SK-N-SH treated with all-trans-retinoic acid at 6 μM for 48 hours (cell line): ENCODE measurements around the gene SBK2.

Experiments
- ATAC-seq: fragments of 200-7000 bp; cut with Tn5 transposase; 3 replicates; pipeline ENCODE4 v1.9.1; 2020; ENCODE audit warnings: mild to moderate bottlenecking, moderate library complexity
- ARNTL ChIP-seq: fragments of 450-650 bp; formaldehyde crosslinking; IDR thresholded peaks from 2 replicates; pipeline ENCODE4 v1.5.0; 2020; ENCODE audit warnings: low read depth, mild to moderate bottlenecking, moderate library complexity, borderline replicate concordance
- BACH2 ChIP-seq: fragments of 250-450 bp; sonication (Bioruptor Pico); IDR thresholded peaks from 2 replicates; pipeline ENCODE4 v1.9.0; 2021; ENCODE audit warnings: mild to moderate bottlenecking, borderline replicate concordance
- CSDC2 ChIP-seq: fragments of 250-450 bp; sonication (Bioruptor Pico); IDR thresholded peaks from 2 replicates; pipeline ENCODE4 v1.5.0; 2020; ENCODE audit warnings: mild to moderate bottlenecking, moderate library complexity
- ESRRG ChIP-seq: fragments of 250-450 bp; sonication (Bioruptor Pico); IDR thresholded peaks from 2 replicates; pipeline ENCODE4 v1.6.1; 2021; ENCODE audit warnings: mild to moderate bottlenecking
- GLIS3 ChIP-seq: fragments of 250-450 bp; sonication (Bioruptor Pico); IDR thresholded peaks from 2 replicates; pipeline ENCODE4 v1.5.0; 2020; ENCODE audit warnings: mild to moderate bottlenecking, moderate library complexity
- ISL1 ChIP-seq: fragments of 250-450 bp; sonication (Bioruptor Pico); IDR thresholded peaks from 2 replicates; pipeline ENCODE4 v2.1.2; 2022; ENCODE audit warnings: mild to moderate bottlenecking, moderate library complexity
- OSR1 ChIP-seq: fragments of 250-450 bp; sonication (Bioruptor Pico); IDR thresholded peaks from 2 replicates; pipeline ENCODE4 v1.8.0; 2022; ENCODE audit warnings: moderate library complexity, mild to moderate bottlenecking, inconsistent platforms
- PPARA ChIP-seq: fragments of 250-450 bp; sonication (Bioruptor Pico); IDR thresholded peaks from 2 replicates; pipeline ENCODE4 v1.5.0; 2020; ENCODE audit warnings: mild to moderate bottlenecking, borderline replicate concordance
- RARB ChIP-seq: fragments of 250-450 bp; sonication (Bioruptor Pico); IDR thresholded peaks from 2 replicates; pipeline ENCODE4 v1.8.0; 2021; ENCODE audit warnings: mild to moderate bottlenecking, moderate library complexity
- SNAI2 ChIP-seq: fragments of 250-450 bp; sonication (Bioruptor Pico); IDR thresholded peaks from 2 replicates; pipeline ENCODE4 v1.5.0; 2020; ENCODE audit warnings: mild to moderate bottlenecking, moderate library complexity
- TCF4 ChIP-seq: fragments of 250-450 bp; sonication (Bioruptor Pico); IDR thresholded peaks from 2 replicates; pipeline ENCODE4 v1.8.0; 2021; ENCODE audit warnings: mild to moderate bottlenecking, moderate library complexity, borderline replicate concordance
- TOX ChIP-seq: fragments of 250-450 bp; sonication (Bioruptor Pico); IDR thresholded peaks from 2 replicates; pipeline ENCODE4 v1.8.0; 2021; ENCODE audit warnings: mild to moderate bottlenecking, moderate library complexity, borderline replicate concordance
- ZFP3 ChIP-seq: fragments of 250-450 bp; sonication (Bioruptor Pico); IDR thresholded peaks from 2 replicates; pipeline ENCODE4 v1.5.0; 2020; ENCODE audit warnings: mild to moderate bottlenecking, moderate library complexity
- ZFP30 ChIP-seq: fragments of 450-650 bp; formaldehyde crosslinking; IDR thresholded peaks from 2 replicates; pipeline ENCODE4 v1.5.0; 2022; ENCODE audit warnings: mild to moderate bottlenecking, moderate library complexity
- ZNF565 ChIP-seq: fragments of 450-650 bp; formaldehyde crosslinking; conservative IDR thresholded peaks from 2 replicates; pipeline ENCODE4 v1.5.0; 2020; ENCODE audit warnings: low read depth, mild to moderate bottlenecking, moderate library complexity
- ZNF70 ChIP-seq: fragments of 450-650 bp; formaldehyde crosslinking; IDR thresholded peaks from 2 replicates; pipeline ENCODE4 v1.5.0; 2020; ENCODE audit warnings: mild to moderate bottlenecking, moderate library complexity
- ZNF8 ChIP-seq: fragments of 450-650 bp; formaldehyde crosslinking; IDR thresholded peaks from 2 replicates; pipeline ENCODE4 v1.5.0; 2020; ENCODE audit warnings: mild to moderate bottlenecking, moderate library complexity
- TF ChIP-seq, protein P1 (sequence below): fragments of 250-450 bp; sonication (Bioruptor Pico); IDR thresholded peaks from 2 replicates; pipeline ENCODE4 v1.5.0; 2020; ENCODE audit warnings: mild to moderate bottlenecking, moderate library complexity
- TF ChIP-seq, protein P2 (sequence below): fragments of 250-450 bp; sonication (Bioruptor Pico); IDR thresholded peaks from 2 replicates; pipeline ENCODE4 v1.5.1; 2020; ENCODE audit warnings: low read depth, mild to moderate bottlenecking, moderate library complexity
- TF ChIP-seq, protein P3 (sequence below): fragments of 250-450 bp; sonication (Bioruptor Pico); IDR thresholded peaks from 2 replicates; pipeline ENCODE4 v1.8.0; 2021; ENCODE audit warnings: low read depth, mild to moderate bottlenecking, moderate library complexity, borderline replicate concordance

The SBK2 gene

DNA sequence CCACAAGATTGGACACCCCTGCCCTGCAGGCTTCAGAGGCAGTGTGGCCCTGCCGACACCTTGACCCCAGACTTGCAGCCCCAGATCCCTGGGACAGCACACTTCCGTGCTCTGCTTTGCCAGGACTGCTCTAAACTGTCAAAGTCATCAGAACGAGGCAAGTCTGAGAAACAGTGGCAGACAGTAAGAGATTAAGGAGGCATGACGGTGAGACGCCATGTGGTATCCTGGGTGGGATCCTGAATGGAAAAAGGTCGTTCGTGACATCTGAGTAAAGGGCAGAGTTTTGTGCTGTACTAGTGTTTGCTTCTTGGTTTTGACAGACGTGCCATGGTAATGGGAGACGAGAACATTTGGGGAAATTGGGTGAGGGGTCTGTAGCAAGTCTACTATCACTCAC is 29.9 kb upstream of the SBK2 start (continued):
- TF ChIP-seq, protein P1, sequence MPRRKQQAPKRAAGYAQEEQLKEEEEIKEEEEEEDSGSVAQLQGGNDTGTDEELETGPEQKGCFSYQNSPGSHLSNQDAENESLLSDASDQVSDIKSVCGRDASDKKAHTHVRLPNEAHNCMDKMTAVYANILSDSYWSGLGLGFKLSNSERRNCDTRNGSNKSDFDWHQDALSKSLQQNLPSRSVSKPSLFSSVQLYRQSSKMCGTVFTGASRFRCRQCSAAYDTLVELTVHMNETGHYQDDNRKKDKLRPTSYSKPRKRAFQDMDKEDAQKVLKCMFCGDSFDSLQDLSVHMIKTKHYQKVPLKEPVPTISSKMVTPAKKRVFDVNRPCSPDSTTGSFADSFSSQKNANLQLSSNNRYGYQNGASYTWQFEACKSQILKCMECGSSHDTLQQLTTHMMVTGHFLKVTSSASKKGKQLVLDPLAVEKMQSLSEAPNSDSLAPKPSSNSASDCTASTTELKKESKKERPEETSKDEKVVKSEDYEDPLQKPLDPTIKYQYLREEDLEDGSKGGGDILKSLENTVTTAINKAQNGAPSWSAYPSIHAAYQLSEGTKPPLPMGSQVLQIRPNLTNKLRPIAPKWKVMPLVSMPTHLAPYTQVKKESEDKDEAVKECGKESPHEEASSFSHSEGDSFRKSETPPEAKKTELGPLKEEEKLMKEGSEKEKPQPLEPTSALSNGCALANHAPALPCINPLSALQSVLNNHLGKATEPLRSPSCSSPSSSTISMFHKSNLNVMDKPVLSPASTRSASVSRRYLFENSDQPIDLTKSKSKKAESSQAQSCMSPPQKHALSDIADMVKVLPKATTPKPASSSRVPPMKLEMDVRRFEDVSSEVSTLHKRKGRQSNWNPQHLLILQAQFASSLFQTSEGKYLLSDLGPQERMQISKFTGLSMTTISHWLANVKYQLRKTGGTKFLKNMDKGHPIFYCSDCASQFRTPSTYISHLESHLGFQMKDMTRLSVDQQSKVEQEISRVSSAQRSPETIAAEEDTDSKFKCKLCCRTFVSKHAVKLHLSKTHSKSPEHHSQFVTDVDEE (CRISPR knock-in tag), result no peak
- TF ChIP-seq ZFP3 (CRISPR knock-in tag) (no peak), ISL1 (CRISPR knock-in tag) (no peak), ARNTL (CRISPR knock-in tag) (no peak)
- TF ChIP-seq, protein P2, sequence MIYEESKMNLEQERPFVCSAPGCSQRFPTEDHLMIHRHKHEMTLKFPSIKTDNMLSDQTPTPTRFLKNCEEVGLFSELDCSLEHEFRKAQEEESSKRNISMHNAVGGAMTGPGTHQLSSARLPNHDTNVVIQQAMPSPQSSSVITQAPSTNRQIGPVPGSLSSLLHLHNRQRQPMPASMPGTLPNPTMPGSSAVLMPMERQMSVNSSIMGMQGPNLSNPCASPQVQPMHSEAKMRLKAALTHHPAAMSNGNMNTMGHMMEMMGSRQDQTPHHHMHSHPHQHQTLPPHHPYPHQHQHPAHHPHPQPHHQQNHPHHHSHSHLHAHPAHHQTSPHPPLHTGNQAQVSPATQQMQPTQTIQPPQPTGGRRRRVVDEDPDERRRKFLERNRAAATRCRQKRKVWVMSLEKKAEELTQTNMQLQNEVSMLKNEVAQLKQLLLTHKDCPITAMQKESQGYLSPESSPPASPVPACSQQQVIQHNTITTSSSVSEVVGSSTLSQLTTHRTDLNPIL (CRISPR knock-in tag), result no peak
- TF ChIP-seq, all 23 proteins: peak for 0

DNA sequence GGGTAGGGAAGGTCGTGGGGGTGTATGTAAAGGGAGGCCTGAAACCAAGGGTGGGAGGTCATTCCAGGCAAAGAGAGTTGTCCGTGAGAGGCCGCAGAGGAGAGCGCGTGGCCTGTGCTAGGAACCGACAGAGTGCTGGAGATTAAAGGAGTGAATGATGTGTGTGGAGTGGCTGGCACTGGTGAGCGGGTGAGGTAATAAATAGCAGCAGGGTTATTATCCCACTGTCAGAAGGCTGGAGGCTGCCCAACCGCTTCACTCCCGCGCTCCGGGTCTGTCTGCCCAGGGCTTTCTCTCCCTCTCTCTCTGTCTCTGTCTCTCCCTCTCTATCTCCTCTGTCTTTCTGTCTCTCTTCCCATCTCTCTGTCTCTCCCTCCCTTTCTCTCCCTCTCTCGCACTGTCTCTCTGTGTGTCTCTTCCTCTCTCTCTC is 26.3 kb upstream of the SBK2 start:
- ATAC-seq, result peak; percentile 82
- TF ChIP-seq TCF4 (CRISPR knock-in tag) (no peak), ISL1 (CRISPR knock-in tag) (no peak), TOX (CRISPR knock-in tag) (no peak), RARB (no peak), GLIS3 (CRISPR knock-in tag) (no peak), BACH2 (CRISPR knock-in tag) (no peak), CSDC2 (CRISPR knock-in tag) (no peak), PPARA (CRISPR knock-in tag) (no peak), SNAI2 (CRISPR knock-in tag) (no peak), ZFP3 (CRISPR knock-in tag) (no peak), OSR1 (no peak), ZFP30 (CRISPR knock-in tag) (no peak), ZNF565 (CRISPR knock-in tag) (no peak), ARNTL (CRISPR knock-in tag) (no peak), ESRRG (CRISPR knock-in tag) (no peak), ZNF70 (CRISPR knock-in tag) (no peak)
- TF ChIP-seq, protein P1 (CRISPR knock-in tag), result no peak
- TF ChIP-seq, protein P2 (CRISPR knock-in tag), result no peak
- TF ChIP-seq, protein P3, sequence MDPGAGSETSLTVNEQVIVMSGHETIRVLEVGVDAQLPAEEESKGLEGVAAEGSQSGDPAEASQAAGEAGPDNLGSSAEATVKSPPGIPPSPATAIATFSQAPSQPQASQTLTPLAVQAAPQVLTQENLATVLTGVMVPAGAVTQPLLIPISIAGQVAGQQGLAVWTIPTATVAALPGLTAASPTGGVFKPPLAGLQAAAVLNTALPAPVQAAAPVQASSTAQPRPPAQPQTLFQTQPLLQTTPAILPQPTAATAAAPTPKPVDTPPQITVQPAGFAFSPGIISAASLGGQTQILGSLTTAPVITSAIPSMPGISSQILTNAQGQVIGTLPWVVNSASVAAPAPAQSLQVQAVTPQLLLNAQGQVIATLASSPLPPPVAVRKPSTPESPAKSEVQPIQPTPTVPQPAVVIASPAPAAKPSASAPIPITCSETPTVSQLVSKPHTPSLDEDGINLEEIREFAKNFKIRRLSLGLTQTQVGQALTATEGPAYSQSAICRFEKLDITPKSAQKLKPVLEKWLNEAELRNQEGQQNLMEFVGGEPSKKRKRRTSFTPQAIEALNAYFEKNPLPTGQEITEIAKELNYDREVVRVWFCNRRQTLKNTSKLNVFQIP (CRISPR knock-in tag), result no peak

DNA sequence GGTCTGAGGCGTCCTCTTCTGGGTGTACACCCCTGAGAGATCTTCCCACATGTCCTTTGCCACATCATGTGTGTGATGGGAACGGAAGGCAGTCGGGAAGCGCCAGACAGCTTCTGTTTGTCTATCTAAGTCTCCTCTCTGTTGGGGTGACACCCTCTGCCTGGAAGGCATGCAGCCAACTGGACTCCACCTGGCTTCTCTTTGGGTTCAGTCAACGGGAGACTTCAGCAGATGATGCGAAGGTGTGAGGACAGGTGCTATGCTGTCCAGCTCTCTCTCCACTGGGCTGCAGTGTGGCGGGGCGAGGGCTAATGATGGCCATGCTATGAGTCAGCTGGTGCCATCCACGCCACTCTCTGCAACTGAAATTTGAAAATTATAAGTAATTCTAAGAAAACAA is 22.8 kb upstream of the SBK2 start:
- TF ChIP-seq ESRRG (CRISPR knock-in tag), result no peak
- TF ChIP-seq ISL1 (CRISPR knock-in tag), result no peak
- TF ChIP-seq, protein P1 (CRISPR knock-in tag), result no peak
- TF ChIP-seq CSDC2 (CRISPR knock-in tag), result no peak
- TF ChIP-seq RARB, result no peak
- no peak for TF ChIP-seq ZNF8 (CRISPR knock-in tag)
- no peak for TF ChIP-seq GLIS3 (CRISPR knock-in tag)
- no peak for TF ChIP-seq SNAI2 (CRISPR knock-in tag)
- TF ChIP-seq ARNTL (CRISPR knock-in tag), result no peak
- TF ChIP-seq ZFP30 (CRISPR knock-in tag), result no peak
- no peak for TF ChIP-seq OSR1
- no peak for TF ChIP-seq ZFP3 (CRISPR knock-in tag)
- TF ChIP-seq, protein P2 (CRISPR knock-in tag), result no peak
- TF ChIP-seq ZNF565 (CRISPR knock-in tag), result no peak
- no peak for TF ChIP-seq TCF4 (CRISPR knock-in tag)
- no peak for TF ChIP-seq BACH2 (CRISPR knock-in tag)
- TF ChIP-seq PPARA (CRISPR knock-in tag), result no peak
- ATAC-seq, result no peak
